GM12875 (cell line): ENCODE results near the gene UBE2J2.

Experiments used
- H3K4me3 ChIP-seq: one replicate; pipeline ENCODE4 v1.5.1; 2011; ENCODE audit warnings: low read depth, low read length, control low read depth
- CTCF ChIP-seq: IDR thresholded peaks from 2 replicates; pipeline ENCODE4 v1.5.1; 2011; ENCODE audit warnings: low read depth, mild to moderate bottlenecking, control low read depth, inconsistent platforms, low read length, moderate library complexity, borderline replicate concordance; ENCODE audit not compliant: insufficient read depth

The UBE2J2 gene

GRCh38 chr1:1236176-1236763 lies 37.4 kb downstream of the UBE2J2 start:
- no peak overlapping the region for H3K4me3 ChIP-seq
- TF ChIP-seq CTCF: no peak

- TF ChIP-seq CTCF: no peak
These were observed 38.5 kb downstream of the UBE2J2 start for GRCh38 chr1:1235016-1235744.

GRCh38 chr1:1234180-1234808 lies 39.4 kb downstream of the UBE2J2 start:
- no peak for TF ChIP-seq CTCF
- no peak overlapping the region for H3K4me3 ChIP-seq

More at GRCh38 chr1:1235016-1235744, 38.5 kb downstream of the UBE2J2 start:
- no peak overlapping the region for H3K4me3 ChIP-seq

GRCh38 chr1:1233567-1233892 lies 40.1 kb downstream of the UBE2J2 start:
- H3K4me3 ChIP-seq: no peak overlapping the region
- no peak for TF ChIP-seq CTCF

GRCh38 chr1:1232796-1233566 lies 40.7 kb downstream of the UBE2J2 start:
- no peak for TF ChIP-seq CTCF
- no peak overlapping the region for H3K4me3 ChIP-seq

- TF ChIP-seq CTCF: no peak
- peak within 1 kb of the TSS; percentile 92 for H3K4me3 ChIP-seq
These were observed 41.4 kb downstream of the UBE2J2 start, which contains the start of gene B3GALT6 for GRCh38 chr1:1232208-1232795. Gene B3GALT6, plus strand, starts transcription at chr1:1232237. Its CDS starts 42 bp downstream, at chr1:1232279.
